Stimulated activated CD8-positive, alpha-beta memory T cell treated with anti-CD3 and anti-CD28 coated beads, Interleukin-7, amount 100 ng/mL, for 48 hours (primary cell): ENCODE data around the gene ZFP90.
"Not testable (repeated sequence)": the region's sequence is repeated elsewhere in the genome, so short reads cannot be mapped to it uniquely, and the experiment has no call there.

Experiments
- DNase-seq, 2 donors: peaks; one replicate each; pipeline ENCODE4 v3.0.0-alpha.2; 2020; ENCODE audit warnings: low read depth in 1 of 2; ENCODE audit errors: extremely low read depth in 1 of 2

Gene ZFP90

GRCh38 chr16:68517606-68518166, 21.4 kb upstream of the ZFP90 start:
- DNase-seq = no peak

- no peak for DNase-seq
Observed at GRCh38 chr16:68519225-68519745, 19.8 kb upstream of the ZFP90 start.

GRCh38 chr16:68520649-68521086, 18.4 kb upstream of the ZFP90 start:
- peak; percentile 61 to 81 for DNase-seq

GRCh38 chr16:68524069-68524820, 14.8 kb upstream of the ZFP90 start:
- DNase-seq = no peak

- DNase-seq = no peak
Observed at GRCh38 chr16:68526143-68526781, 12.8 kb upstream of the ZFP90 start.

GRCh38 chr16:68526782-68527145, 12.3 kb upstream of the ZFP90 start:
- no peak for DNase-seq

- DNase-seq = no peak
Observed at GRCh38 chr16:68528233-68528632, 10.9 kb upstream of the ZFP90 start.

- peak; percentile 64 to 75 for DNase-seq
Observed at GRCh38 chr16:68528686-68529379, 10.3 kb upstream of the ZFP90 start.

GRCh38 chr16:68529608-68529930, 9.5 kb upstream of the ZFP90 start:
- DNase-seq = no peak

- DNase-seq = peak; percentile 64 to 86
Observed at GRCh38 chr16:68529931-68530701, 9.0 kb upstream of the ZFP90 start.

GRCh38 chr16:68533937-68534336, 5.2 kb upstream of the ZFP90 start:
- no peak for DNase-seq

GRCh38 chr16:68535331-68535730, 3.8 kb upstream of the ZFP90 start:
- DNase-seq = no peak

- DNase-seq = no peak
Observed at GRCh38 chr16:68539711-68540239, 684 bp downstream of the ZFP90 start.

GRCh38 chr16:68548947-68549346, 9.9 kb downstream of the ZFP90 start:
- DNase-seq = no peak

GRCh38 chr16:68553186-68553585, 14.1 kb downstream of the ZFP90 start:
- no peak for DNase-seq

- DNase-seq = not testable (repeated sequence)
Observed at GRCh38 chr16:68560341-68560740, 21.2 kb downstream of the ZFP90 start.

GRCh38 chr16:68563631-68564381, 24.7 kb downstream of the ZFP90 start:
- no peak for DNase-seq

- DNase-seq = no peak
Observed at GRCh38 chr16:68564382-68564985, 25.4 kb downstream of the ZFP90 start.

GRCh38 chr16:68574479-68574878, 35.4 kb downstream of the ZFP90 start:
- no peak for DNase-seq
